HG03457 (cell line): ENCODE measurements around the gene PIP5K1B.

Experiments used
- ATAC-seq: cut with Tn5 transposase; IDR thresholded peaks from one replicate; pipeline ENCODE4 v1.9.1; 2021; ENCODE audit warnings: moderate number of reproducible peaks; ENCODE audit not compliant: unreplicated experiment

The PIP5K1B gene

DNA sequence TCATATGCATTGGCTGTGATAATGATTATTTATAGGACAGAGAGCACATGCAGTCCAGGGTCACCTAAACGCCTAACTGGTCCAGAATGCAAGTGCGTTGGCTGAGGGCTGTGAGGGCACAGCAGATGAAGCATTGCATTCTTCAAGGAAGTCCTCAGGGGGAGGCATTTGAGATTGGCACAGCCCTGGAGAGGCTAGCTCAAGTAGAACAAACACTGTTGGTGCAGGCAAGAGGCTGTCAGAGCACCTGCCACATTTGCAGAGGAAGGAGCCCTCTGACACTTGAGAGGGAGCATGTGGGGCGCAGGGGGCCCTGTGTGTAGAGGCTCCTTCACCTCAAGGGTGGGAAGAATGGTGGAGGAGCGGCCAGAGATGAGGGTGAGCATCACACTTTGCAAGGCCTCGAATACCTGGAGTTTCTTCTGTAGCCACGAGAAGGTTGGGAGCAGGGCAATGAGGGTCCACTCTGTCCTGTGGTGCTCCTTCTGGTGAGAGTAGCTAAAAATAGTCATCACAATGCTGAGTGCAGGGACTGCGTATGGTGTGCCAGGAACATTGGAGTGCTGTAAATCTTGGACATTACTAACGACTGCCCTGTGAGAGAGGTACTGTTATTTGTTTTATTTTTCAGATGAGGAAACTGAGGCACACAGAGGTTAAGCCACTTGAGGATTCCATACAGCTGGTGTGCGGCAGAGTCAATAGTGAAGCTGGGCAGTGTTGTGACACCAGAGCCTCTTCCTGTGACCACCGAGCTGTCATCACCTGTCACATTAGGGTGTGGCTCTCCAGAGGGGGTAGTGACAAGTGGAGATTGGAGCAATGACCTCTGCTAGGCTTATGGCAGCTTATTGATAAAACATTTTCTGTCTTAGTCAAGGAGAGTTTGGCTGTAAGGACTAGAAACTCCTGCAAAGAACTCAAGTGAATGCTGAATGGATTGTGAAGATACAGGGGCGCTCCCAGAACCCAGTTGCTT is 100.2 kb downstream of the PIP5K1B start:
- ATAC-seq, result no peak

DNA sequence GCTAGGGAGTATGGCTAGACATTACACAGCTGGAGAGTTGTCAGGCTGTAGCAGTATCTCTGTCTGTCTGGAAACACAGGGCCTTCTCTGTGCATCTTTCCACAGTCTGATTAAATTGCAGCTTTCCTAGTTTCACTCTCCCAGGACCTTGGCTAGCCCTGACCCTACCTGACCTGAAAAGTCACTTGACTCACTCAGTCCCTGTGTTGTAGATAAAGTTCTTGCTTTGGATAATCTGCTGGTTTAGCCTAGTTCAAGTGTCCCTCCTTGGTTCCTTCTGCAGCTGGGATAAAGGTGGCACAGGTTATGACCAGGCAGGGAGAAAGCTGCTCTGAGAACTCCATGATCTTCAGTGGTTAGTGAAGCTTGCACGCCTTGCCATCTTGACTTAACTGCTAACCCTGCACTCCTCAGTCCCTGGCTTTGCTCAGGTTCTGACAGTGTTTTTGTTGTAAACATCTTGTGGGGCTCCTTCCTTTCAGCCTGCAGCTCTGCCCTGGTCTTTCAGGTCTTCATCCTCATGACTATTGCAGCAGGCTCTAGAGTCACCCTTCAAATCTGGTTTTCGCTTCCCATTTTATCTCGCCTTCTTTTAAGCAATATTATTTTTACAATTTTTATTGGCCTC is 101.0 kb downstream of the PIP5K1B start:
- no peak for ATAC-seq

GRCh38 chr9:68808338-68808890 is 103.4 kb downstream of the PIP5K1B start:
- no peak for ATAC-seq

- no peak for ATAC-seq
Observed at GRCh38 chr9:68817079-68817875, 112.2 kb downstream of the PIP5K1B start.

DNA sequence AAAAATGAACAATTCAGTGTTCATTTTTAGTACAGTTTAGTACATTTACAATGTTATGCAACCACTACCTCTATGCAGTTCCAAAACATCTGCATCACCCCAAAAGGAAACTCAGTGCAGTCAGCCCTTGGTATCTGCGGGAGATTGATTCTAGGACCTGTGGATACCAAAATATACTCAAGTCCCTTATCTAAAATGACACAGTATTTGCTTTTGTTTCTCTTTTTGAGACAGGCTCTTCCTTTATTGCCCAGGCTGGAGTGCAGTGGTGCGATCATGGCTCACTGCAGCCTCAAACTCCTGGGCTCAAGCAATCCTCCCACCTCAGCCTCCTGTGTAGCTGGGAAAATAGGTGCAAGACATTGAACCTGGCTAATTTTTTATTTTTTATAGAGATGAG is 114.0 kb downstream of the PIP5K1B start:
- no peak for ATAC-seq

DNA sequence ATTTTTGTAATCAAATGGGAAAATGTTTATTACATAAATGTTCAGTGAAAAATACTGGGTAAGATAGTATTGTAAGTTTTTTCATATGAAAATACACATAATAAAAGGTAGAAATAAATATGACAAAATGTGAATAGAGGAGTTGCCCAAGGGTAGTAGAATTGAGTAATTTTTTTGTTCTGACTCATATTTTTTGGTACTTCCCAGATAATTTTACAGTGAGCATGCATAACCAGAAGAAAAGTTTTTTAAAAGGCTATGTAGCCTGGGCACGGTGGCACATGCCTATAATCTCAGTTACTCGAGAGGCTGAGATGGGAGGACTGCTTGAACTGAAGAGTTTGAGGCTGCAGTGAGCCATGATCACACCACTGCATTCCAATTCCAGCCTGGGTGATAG is 116.9 kb downstream of the PIP5K1B start:
- no peak for ATAC-seq

GRCh38 chr9:68822596-68823165 is 117.6 kb downstream of the PIP5K1B start:
- ATAC-seq, result no peak

DNA sequence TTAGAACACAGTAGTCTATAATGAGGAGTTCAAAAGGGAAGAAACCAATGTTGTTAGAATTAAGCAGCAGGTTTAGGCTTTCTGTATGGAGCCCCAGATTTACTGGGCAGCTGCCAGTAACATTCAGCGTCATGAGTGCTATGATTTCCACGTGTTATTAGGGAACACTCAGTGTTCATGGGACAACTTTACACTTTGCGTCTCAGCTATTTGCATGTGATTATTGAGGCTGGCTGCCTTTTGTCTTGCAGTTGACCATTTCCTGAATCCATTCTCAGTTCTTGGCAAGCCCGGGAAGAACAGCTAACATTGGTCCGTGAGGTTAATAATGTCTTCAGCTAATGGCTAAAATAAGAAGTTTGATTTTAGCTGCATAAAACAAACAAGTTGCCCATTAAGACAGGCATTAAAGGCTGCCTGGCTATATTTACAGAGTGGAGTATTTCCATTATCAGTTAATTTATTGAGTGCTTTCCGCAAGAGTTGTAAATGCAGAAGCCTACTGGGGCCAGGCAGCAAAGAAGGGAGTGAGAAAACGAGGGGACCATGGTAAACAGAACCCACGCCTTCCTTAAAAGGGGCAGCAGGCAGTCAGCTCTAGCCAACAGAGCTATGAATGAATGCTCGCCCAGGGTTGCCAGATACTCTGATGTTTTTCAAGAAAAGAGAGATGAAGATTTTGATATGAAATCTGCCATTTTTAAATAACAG is 120.9 kb downstream of the PIP5K1B start:
- ATAC-seq, result no peak

DNA sequence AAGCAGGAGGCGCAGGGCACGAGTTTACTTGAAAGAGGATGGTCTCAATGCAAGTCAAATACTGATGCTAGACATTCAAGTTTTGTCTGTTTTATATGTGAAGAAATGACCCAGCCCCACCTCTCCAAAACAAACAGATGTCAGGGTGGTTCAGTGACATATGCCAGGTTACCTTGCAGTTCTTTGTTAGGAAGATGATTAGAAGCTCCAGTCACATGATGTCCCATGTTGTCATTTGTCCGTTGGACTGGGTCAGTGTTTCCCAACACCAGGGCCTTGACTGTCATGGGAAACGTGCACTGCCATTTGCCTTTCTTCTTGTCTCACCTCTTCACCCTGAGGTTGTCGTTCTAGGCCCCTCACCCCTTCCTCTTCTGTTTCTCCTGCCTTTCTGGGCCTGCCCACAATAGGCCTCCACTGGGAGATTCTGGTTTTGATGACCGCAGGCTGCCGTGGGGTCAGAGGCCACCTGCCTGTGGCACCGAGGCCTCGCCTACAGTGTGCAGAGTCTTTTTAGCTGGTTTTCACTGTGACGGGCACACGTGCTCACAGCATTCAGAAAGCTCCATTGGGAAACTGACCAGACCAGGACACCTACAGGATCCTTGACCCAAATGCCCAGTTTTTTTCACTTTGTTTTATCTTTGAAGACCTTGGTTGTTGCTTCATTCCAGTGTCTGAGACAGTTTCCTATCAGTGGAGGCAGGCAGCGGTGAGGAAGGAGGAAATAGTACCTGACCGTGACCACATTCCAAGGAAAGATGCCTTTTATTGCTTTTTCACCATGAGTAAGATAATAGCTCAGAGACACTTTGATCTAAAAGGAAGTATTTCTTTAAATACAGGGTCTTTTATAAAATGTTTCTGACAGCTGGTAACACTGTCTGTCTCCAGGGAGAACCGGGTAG is 123.1 kb downstream of the PIP5K1B start:
- no peak for ATAC-seq

DNA sequence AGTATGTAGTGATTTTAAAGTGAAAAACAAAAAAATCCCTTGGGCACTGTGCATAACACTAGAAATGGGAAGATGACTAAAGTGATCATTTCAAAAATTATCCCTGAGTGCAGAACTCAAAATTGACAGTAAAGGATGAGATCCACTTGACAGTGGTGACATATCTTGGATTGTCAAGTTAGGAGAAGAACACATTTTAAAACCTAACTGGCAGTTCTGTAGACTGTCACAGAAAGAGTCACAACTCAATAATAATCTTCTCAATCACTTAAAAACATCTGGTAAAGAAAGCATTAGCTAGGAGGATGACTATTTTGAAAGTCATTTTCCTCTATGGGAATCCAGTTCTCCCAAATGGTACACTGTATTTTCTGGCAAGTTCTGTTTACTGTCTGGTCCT is 127.1 kb downstream of the PIP5K1B start:
- no peak for ATAC-seq

DNA sequence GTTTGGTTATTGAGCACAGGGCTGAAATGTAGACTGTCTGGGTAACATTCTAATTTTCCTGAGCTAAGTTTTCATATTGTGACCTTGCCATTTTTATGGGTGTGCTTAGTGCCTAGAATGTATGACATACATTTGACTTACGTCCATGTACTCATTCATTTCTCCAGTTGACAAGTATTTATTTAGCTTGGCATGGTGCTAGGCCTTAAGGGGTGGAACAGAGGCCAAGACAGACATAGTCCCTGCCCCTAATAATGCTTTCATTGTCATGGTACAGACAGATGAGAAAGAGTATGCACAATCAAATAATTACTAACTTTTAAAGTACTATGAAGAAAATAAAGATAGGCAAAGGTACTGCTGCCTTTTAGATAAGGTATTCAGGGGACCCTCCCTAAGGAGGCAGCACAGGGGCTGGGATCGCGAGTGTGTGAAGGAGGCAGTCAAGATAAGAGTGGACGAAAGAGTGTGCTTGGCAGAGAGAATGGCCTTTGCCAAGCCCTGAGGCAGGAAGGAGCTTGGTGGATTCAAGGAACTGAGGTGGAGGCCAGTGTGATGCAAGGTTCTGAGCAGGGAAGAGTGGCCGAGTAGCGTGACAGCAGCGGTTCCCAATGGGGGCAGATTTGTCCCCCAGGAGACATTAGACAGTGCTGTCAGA is 128.0 kb downstream of the PIP5K1B start:
- no peak for ATAC-seq

DNA sequence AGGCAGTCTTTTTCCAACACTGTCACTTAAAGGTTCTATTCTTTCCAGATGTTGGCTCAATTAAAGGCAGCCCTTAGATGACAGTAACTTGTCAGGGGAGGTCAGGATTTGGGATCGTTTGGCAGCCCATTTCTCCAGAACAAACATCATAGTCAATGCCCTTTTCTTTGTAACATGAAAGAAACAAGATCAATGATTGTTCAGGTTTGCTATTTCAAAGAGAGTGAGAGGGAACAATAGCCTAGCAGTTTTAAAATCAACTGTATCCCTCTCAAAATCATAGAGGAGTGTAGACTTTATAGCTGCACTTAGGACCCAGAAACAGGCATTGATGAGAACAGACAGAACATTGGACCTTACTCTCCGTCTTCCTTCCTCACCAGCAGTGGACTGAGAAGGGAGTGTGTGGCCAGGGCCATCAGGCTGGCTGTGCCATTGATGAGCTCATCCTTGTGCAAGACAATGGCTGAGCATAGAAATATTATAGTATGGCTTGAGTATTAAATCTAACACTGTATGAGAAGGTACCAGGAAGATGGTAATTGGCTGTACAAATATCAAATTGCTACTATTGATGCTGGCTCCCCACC is 130.0 kb downstream of the PIP5K1B start:
- no peak for ATAC-seq

- ATAC-seq, result no peak
Observed at GRCh38 chr9:68836788-68837187, 131.7 kb downstream of the PIP5K1B start.

DNA sequence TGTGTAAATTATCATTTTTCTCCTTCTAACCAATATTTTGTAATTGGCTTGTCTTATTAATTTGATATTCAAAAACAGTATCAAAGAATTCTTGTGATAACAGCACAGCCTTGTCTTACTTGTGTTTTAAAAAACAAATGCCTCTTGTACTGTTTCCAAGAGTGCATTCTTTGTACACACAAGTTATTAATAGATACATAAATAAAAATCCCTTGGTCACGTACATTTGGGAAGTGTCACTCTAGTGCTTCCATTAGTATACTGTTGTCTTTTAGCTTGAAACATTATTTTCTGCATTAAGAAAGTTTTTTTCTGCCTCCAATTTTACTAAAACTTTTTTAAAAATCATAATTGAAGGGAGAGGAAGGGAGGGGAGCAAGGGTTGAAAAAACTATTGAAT is 133.2 kb downstream of the PIP5K1B start:
- no peak for ATAC-seq

GRCh38 chr9:68841276-68842052 is 136.4 kb downstream of the PIP5K1B start:
- ATAC-seq, result no peak

- ATAC-seq, result no peak
Observed at GRCh38 chr9:68842568-68842967, 137.5 kb downstream of the PIP5K1B start.

DNA sequence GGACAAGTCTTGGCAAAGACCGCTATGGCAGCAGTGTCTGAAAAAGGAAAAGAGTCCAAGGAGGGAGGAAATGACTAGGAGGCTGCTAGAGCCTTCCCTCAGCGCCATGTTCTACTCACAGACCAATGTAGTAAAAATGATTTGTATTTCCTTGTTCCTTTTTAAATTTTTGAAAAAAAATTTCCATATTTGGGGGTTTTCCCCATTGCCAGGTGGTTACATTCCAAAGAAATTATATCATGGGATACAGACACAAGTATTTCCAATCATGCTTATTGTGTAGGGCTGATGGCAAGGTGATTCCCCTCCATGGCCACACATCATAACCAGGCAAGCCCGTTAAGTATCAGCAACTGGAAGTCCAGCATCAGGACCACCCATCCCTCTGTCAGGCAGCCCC is 138.2 kb downstream of the PIP5K1B start:
- ATAC-seq, result no peak
